Hepatocyte (in vitro differentiated cells): ENCODE measurements around the gene GRK5. TPM values are rescaled to one million over a fixed set of nuclear protein-coding genes. Genes with fewer than 3 reads are reported as not detected.

Experiments used
- DNase-seq: peaks from one replicate; pipeline ENCODE4 v3.0.0-alpha.2; 2016; ENCODE audit warnings: low spot score
- H2AFZ ChIP-seq: fragments of 200-600 bp; sonication (generic); 2 replicates; pipeline ENCODE4 v1.6.0; 2016; ENCODE audit warnings: antibody characterized with exemption, mild to moderate bottlenecking
- H3K27ac ChIP-seq: fragments of 200-600 bp; sonication (generic); 2 replicates; pipeline ENCODE4 v1.5.1; 2016; ENCODE audit warnings: mild to moderate bottlenecking
- H3K27me3 ChIP-seq: fragments of 200-600 bp; sonication (generic); 2 replicates; pipeline ENCODE4 v1.6.1; 2016
- H3K36me3 ChIP-seq: fragments of 200-600 bp; sonication (generic); replicated peaks from 2 replicates; pipeline ENCODE4 v1.5.1; 2016; ENCODE audit warnings: low read depth; ENCODE audit not compliant: insufficient read depth
- H3K4me1 ChIP-seq: fragments of 200-600 bp; sonication (generic); 2 replicates; pipeline ENCODE4 v1.5.1; 2016; ENCODE audit warnings: mild to moderate bottlenecking, moderate library complexity; ENCODE audit not compliant: insufficient read depth
- H3K4me2 ChIP-seq: fragments of 200-600 bp; sonication (generic); 2 replicates; pipeline ENCODE4 v1.6.0; 2016
- H3K4me3 ChIP-seq: fragments of 200-600 bp; sonication (generic); 2 replicates; pipeline ENCODE4 v1.5.1; 2016; ENCODE audit warnings: mild to moderate bottlenecking
- H3K79me2 ChIP-seq: fragments of 200-600 bp; sonication (generic); 2 replicates; pipeline ENCODE4 v1.6.0; 2017; ENCODE audit warnings: mild to moderate bottlenecking
- H3K9me2 ChIP-seq: fragments of 200-600 bp; sonication (generic); replicated peaks from 2 replicates; pipeline ENCODE4 v1.6.0; 2017; ENCODE audit warnings: mild to moderate bottlenecking; ENCODE audit not compliant: insufficient read depth
- H3K9me3 ChIP-seq: fragments of 200-600 bp; sonication (generic); 2 replicates; pipeline ENCODE4 v1.5.1; 2016; ENCODE audit warnings: low read depth, mild to moderate bottlenecking
- H4K20me1 ChIP-seq: fragments of 200-600 bp; sonication (generic); 2 replicates; pipeline ENCODE4 v1.6.0; 2016; ENCODE audit warnings: mild to moderate bottlenecking; ENCODE audit not compliant: insufficient read depth, poor library complexity, severe bottlenecking
- EZH2 ChIP-seq: fragments of 200-600 bp; sonication (generic); IDR thresholded peaks from 2 replicates; pipeline ENCODE4 v1.6.1; 2016; ENCODE audit warnings: antibody characterized with exemption, mild to moderate bottlenecking, borderline replicate concordance
- EZH2phosphoT487 ChIP-seq: fragments of 200-600 bp; sonication (generic); IDR thresholded peaks from one replicate; pipeline ENCODE4 v1.6.1; 2018; ENCODE audit warnings: antibody characterized with exemption, mild to moderate bottlenecking, low read depth, moderate library complexity; ENCODE audit not compliant: unreplicated experiment, severe bottlenecking
- WGBS: methylation state at CpG from one replicate; pipeline ENCODE4 v1.1.6; 2016; ENCODE audit warnings: low lambda C conversion rate; ENCODE audit errors: missing lambda C conversion rate; 5-methylcytosine and 5-hydroxymethylcytosine counted together
- polyA plus RNA-seq: library from polyadenylated mRNA; unstranded; fragments of >200 nt; fragmentation: Nextera tagmentation; extraction: Ambion mirVana; gene quantifications from 2 replicates; pipeline ENCODE4 v1.2.1, GENCODE V29; 2016
- total RNA-seq: library from RNA; depleted of rRNA; stranded (reverse); fragments of >200 nt; gene quantifications from 2 replicates; pipeline ENCODE4 v1.2.3, GENCODE V29; 2014
- TF ChIP-seq, protein P1 (sequence below): fragments of 200-600 bp; sonication (generic); IDR thresholded peaks from 2 replicates; pipeline ENCODE4 v1.5.1; 2016; ENCODE audit warnings: antibody characterized with exemption, mild to moderate bottlenecking; ENCODE audit not compliant: poor library complexity

Gene GRK5
- total and polyA plus RNA-seq, 2 experiments from 2014 or later, result 7.6 to 19.9 TPM

DNA sequence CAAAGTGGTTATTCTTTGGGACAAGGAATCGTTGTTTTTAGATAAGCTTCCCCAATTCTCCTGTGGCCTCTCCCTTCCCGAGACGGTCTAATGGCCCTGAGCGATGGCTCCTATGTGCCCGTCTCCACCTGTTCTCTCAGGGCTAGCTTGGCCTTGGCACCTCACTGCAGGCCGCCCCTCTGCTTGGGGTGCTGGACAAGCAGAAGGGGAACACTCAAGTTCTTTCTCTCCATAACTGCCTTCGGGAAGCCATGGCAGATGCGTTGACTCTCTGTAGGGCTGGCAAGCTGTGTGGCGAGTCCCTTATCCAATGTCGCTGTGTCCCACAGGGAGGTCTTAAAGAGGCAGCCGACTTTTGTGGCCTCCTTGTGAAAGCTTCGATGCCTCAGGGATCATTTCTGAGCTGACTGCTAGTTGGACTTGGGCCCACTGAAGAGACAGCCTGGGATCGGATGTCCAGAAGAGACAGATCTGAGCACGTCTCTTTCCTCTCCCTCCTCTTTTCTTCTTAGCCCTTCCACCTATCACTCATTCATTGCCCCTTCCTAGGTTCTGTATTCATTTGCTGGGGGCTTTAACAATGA lies 70.8 kb downstream of the GRK5 start:
- peaks cover 18% of the 10 kb centered on the region for H3K4me1 ChIP-seq
- TF ChIP-seq, protein P1, sequence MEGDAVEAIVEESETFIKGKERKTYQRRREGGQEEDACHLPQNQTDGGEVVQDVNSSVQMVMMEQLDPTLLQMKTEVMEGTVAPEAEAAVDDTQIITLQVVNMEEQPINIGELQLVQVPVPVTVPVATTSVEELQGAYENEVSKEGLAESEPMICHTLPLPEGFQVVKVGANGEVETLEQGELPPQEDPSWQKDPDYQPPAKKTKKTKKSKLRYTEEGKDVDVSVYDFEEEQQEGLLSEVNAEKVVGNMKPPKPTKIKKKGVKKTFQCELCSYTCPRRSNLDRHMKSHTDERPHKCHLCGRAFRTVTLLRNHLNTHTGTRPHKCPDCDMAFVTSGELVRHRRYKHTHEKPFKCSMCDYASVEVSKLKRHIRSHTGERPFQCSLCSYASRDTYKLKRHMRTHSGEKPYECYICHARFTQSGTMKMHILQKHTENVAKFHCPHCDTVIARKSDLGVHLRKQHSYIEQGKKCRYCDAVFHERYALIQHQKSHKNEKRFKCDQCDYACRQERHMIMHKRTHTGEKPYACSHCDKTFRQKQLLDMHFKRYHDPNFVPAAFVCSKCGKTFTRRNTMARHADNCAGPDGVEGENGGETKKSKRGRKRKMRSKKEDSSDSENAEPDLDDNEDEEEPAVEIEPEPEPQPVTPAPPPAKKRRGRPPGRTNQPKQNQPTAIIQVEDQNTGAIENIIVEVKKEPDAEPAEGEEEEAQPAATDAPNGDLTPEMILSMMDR, result no peak
- TF ChIP-seq EZH2phosphoT487, result no peak
- TF ChIP-seq EZH2, result no peak
- 80% methylated on average over 14 of the region's 14 CpGs for WGBS
- H3K36me3 ChIP-seq, result no peaks in the 10 kb centered on the region
- no peak overlapping the region for H3K27ac ChIP-seq
- H3K9me2 ChIP-seq, result no peaks in the 10 kb centered on the region
- H2AFZ ChIP-seq, result no peak overlapping the region
- no peak for DNase-seq
- no peak overlapping the region for H3K4me2 ChIP-seq
- no peak overlapping the region for H3K4me3 ChIP-seq
- no peaks in the 10 kb centered on the region for H4K20me1 ChIP-seq
- H3K79me2 ChIP-seq, result peaks cover 93% of the 10 kb centered on the region
- H3K27me3 ChIP-seq, result no peaks in the 10 kb centered on the region
- H3K9me3 ChIP-seq, result no peaks in the 10 kb centered on the region

DNA sequence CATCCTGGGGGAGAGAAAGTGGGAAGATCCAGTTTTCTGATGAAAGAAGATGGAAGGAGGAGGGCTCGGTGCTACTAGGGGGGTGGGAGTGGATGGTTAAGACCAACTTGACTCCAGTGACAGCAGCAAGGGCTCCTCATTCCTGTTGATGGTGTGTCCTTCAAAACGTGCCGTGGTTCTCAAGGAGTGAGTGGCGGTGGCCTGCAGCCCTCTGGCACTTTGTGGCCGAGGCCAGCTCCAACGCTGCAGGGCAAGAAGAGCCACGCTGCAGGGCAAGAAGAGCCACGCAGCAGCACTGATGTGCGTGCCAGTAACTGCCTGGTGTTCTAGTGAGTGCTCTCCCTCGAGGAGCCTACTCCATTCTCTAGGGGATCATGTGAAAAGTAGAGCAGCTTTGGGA lies 72.1 kb downstream of the GRK5 start:
- peaks cover 18% of the 10 kb centered on the region for H3K4me1 ChIP-seq
- no peaks in the 10 kb centered on the region for H3K9me3 ChIP-seq
- TF ChIP-seq EZH2phosphoT487 (no peak), EZH2 (no peak)
- TF ChIP-seq, protein P1, result no peak
- no peak overlapping the region for H2AFZ ChIP-seq
- H3K4me2 ChIP-seq, result no peak overlapping the region
- H4K20me1 ChIP-seq, result no peaks in the 10 kb centered on the region
- H3K9me2 ChIP-seq, result no peaks in the 10 kb centered on the region
- no peak for DNase-seq
- H3K36me3 ChIP-seq, result no peaks in the 10 kb centered on the region
- H3K4me3 ChIP-seq, result no peak overlapping the region
- H3K27me3 ChIP-seq, result no peaks in the 10 kb centered on the region
- no peak overlapping the region for H3K27ac ChIP-seq
- H3K79me2 ChIP-seq, result peaks cover 91% of the 10 kb centered on the region
- WGBS, result 89% methylated on average over 10 of the region's 10 CpGs

- no peak for DNase-seq
- no peak overlapping the region for H2AFZ ChIP-seq
- no peak overlapping the region for H3K4me2 ChIP-seq
- H3K9me3 ChIP-seq, result no peaks in the 10 kb centered on the region
- no peaks in the 10 kb centered on the region for H4K20me1 ChIP-seq
- H3K9me2 ChIP-seq, result no peaks in the 10 kb centered on the region
- no peaks in the 10 kb centered on the region for H3K27me3 ChIP-seq
- peaks cover 8% of the 10 kb centered on the region for H3K4me1 ChIP-seq
- no peaks in the 10 kb centered on the region for H3K36me3 ChIP-seq
- 80% methylated on average over 13 of the region's 13 CpGs for WGBS
- TF ChIP-seq, protein P1, result no peak
- no peak for TF ChIP-seq EZH2
- no peak for TF ChIP-seq EZH2phosphoT487
- no peak overlapping the region for H3K27ac ChIP-seq
- no peak overlapping the region for H3K4me3 ChIP-seq
- peaks cover 95% of the 10 kb centered on the region for H3K79me2 ChIP-seq
Observed at GRCh38 chr10:119281581-119282071, 74.3 kb downstream of the GRK5 start.
